Natural killer cell treated with Interleukin-12 subunit alpha and Interleukin-12 subunit beta and Interleukin-15 and Interleukin-18, amount 100 ng/mL, for 72 hours (primary cell): ENCODE measurements around the gene ERRFI1. TPM values are rescaled to one million over a fixed set of nuclear protein-coding genes. Genes with fewer than 3 reads are reported as not detected.
A peak's percentile ranks its signal among the peaks of the same experiment; 100 is the strongest.
"Not testable (repeated sequence)": the region's sequence is repeated elsewhere in the genome, so short reads cannot be mapped to it uniquely, and the experiment has no call there.

Experiments
- ATAC-seq, 2 donors: fragments of 150-1000 bp; cut with Tn5 transposase in 1 of 2; sonication (Bioruptor Pico), chemical (Tn5 transposase) in 1 of 2; 2 replicates each; pipeline ENCODE4 v1.10.0; 2021
- DNase-seq: peaks from one replicate; pipeline ENCODE4 v3.0.0; 2022; ENCODE audit warnings: low spot score
- H3K27ac Mint-ChIP-seq, 2 donors: 1 replicate in 1 of 2; 2 replicates in 1 of 2; pipeline ENCODE4 v1.8.0; 2022; ENCODE audit warnings: mixed read lengths in 2 of 2, mild to moderate bottlenecking in 1 of 2, moderate library complexity in 1 of 2
- H3K27me3 Mint-ChIP-seq, 2 donors: 1 replicate in 1 of 2; 2 replicates in 1 of 2; pipeline ENCODE4 v1.8.0; 2022; ENCODE audit warnings: mixed read lengths in 2 of 2
- H3K36me3 Mint-ChIP-seq: one replicate; pipeline ENCODE4 v1.8.0; 2022; ENCODE audit warnings: mixed read lengths
- H3K4me1 Mint-ChIP-seq, 2 donors: 1 replicate in 1 of 2; 2 replicates in 1 of 2; pipeline ENCODE4 v1.8.0; 2022; ENCODE audit warnings: low read depth in 2 of 2, mixed read lengths in 2 of 2, mild to moderate bottlenecking in 1 of 2
- H3K4me3 Mint-ChIP-seq: one replicate; pipeline ENCODE4 v1.8.0; 2022; ENCODE audit warnings: mixed read lengths
- H3K9me3 Mint-ChIP-seq: 2 replicates; pipeline ENCODE4 v1.8.0; 2022; ENCODE audit warnings: mixed read lengths
- total RNA-seq, 2 donors: library from RNA; stranded (reverse); gene quantifications; one replicate each; pipeline ENCODE4 v1.2.3, GENCODE V29; 2022

Gene ERRFI1
- total RNA-seq, 2 donors from 2014 or later = 3.5 to 6.3 TPM

- DNase-seq (no peak), ATAC-seq (no peak)
- Mint-ChIP-seq H3K36me3 (peaks cover 33% of the 10 kb centered on the region), H3K27me3 (no peaks in the 10 kb centered on the region), H3K9me3 (no peaks in the 10 kb centered on the region), H3K27ac (peak overlapping the region in 1 of 2 donors; percentile 79), H3K4me3 (no peak overlapping the region), H3K4me1 (peaks cover 8 to 9% of the 10 kb centered on the region in 2 donors)
Observed at GRCh38 chr1:7972285-7972684, 53.8 kb downstream of the ERRFI1 start.

DNA sequence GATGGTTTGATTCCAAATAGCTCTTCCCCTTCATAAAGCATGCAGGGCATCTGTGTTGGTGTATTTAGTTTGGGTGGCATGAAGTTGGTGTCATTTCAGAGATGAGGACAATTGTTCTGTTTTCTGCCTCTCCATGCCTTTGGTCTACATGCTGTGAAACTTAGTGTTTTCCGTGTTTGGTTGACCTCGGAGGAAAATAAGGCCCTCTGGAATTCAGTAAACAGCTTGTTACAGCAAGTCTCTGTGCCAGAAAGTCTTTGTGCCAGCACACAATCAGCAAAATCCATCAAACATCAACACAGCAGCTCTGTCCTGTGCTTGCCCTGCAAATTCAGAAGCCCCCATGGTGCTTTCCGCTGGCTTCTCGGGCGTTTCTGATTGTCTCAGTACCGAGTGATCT, 55.1 kb downstream of the ERRFI1 start:
- Mint-ChIP-seq H3K27ac (peak overlapping the region in 1 of 2 donors; percentile 59), H3K4me3 (no peak overlapping the region), H3K27me3 (no peaks in the 10 kb centered on the region), H3K36me3 (peaks cover 37% of the 10 kb centered on the region), H3K9me3 (no peaks in the 10 kb centered on the region), H3K4me1 (peaks cover 16 to 17% of the 10 kb centered on the region in 2 donors)
- ATAC-seq (no peak), DNase-seq (no peak)

GRCh38 chr1:7970246-7970645, 55.9 kb downstream of the ERRFI1 start:
- Mint-ChIP-seq H3K9me3 (no peaks in the 10 kb centered on the region), H3K27ac (peak overlapping the region in 1 of 2 donors; percentile 79), H3K27me3 (no peaks in the 10 kb centered on the region), H3K4me1 (peaks cover 16 to 18% of the 10 kb centered on the region in 2 donors), H3K36me3 (peaks cover 39% of the 10 kb centered on the region), H3K4me3 (no peak overlapping the region)
- no peak for ATAC-seq
- DNase-seq = no peak

DNA sequence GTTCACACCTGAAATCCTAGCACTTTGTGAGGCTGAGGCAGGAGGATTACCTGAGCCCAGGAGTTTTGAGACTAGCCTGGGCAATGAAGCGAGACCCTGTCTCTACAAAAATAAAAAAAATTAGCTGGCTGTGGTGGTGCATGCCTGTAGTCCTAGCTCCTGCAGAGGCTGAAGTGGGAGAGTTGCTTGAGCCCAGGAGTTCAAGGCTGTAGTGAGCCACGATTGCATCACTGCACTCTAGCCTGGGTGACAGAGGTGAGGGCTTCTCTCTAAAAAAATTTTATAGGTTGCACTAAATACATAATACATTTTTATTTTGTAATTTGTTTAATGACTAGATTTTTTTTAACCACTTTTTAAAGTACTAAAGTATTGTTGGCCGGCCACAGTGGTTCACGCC, 58.5 kb downstream of the ERRFI1 start:
- no peaks in the 10 kb centered on the region for H3K27me3 Mint-ChIP-seq
- ATAC-seq (no peak), DNase-seq (no peak)
- peaks cover 28 to 36% of the 10 kb centered on the region in 2 donors for H3K4me1 Mint-ChIP-seq
- peak overlapping the region; percentile 69 to 94 for H3K27ac Mint-ChIP-seq
- peaks cover 52% of the 10 kb centered on the region for H3K36me3 Mint-ChIP-seq
- H3K9me3 Mint-ChIP-seq = no peaks in the 10 kb centered on the region
- H3K4me3 Mint-ChIP-seq = peak overlapping the region; percentile 34

GRCh38 chr1:7967196-7967595, 58.9 kb downstream of the ERRFI1 start:
- Mint-ChIP-seq H3K9me3 (no peaks in the 10 kb centered on the region), H3K27ac (peak overlapping the region; percentile 69 to 94), H3K27me3 (no peaks in the 10 kb centered on the region), H3K36me3 (peaks cover 54% of the 10 kb centered on the region), H3K4me1 (peaks cover 31 to 39% of the 10 kb centered on the region in 2 donors), H3K4me3 (peak overlapping the region; percentile 34)
- ATAC-seq (no peak), DNase-seq (no peak)

- H3K27me3 Mint-ChIP-seq = no peaks in the 10 kb centered on the region
- H3K4me3 Mint-ChIP-seq = peak overlapping the region; percentile 99
- ATAC-seq (no peak), DNase-seq (no peak)
- no peaks in the 10 kb centered on the region for H3K9me3 Mint-ChIP-seq
- H3K4me1 Mint-ChIP-seq = peaks cover 35 to 48% of the 10 kb centered on the region in 2 donors
- peak overlapping the region; percentile 94 to 96 for H3K27ac Mint-ChIP-seq
- peaks cover 40% of the 10 kb centered on the region for H3K36me3 Mint-ChIP-seq
Observed at GRCh38 chr1:7964476-7964875, 61.6 kb downstream of the ERRFI1 start.

DNA sequence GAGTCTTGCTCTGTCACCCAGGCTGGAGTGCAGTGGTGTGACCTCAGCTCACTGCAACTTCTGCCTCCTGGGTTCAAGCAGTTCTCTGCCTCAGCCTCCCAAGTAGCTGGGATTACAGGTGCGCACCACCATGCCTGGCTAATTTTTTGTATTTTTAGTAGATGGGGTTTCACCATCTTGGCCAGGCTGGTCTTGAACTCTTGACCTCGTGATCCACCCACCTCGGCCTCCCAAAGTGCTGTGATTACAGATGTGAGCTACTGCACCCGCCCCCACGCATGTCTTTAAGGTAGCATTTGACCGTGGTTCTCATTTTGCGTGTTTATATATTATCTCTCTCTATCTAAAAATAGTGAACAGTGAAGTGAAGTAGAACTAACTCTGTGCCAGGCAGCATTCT, 62.3 kb downstream of the ERRFI1 start:
- not testable (repeated sequence) for H3K27me3 Mint-ChIP-seq, DNase-seq, ATAC-seq, H3K9me3 Mint-ChIP-seq
- peak overlapping the region; percentile 94 to 96 for H3K27ac Mint-ChIP-seq
- peaks cover 41 to 43% of the 10 kb centered on the region in 2 donors for H3K4me1 Mint-ChIP-seq
- peaks cover 35% of the 10 kb centered on the region for H3K36me3 Mint-ChIP-seq
- H3K4me3 Mint-ChIP-seq = peak overlapping the region; percentile 99

GRCh38 chr1:7963378-7963730, 62.8 kb downstream of the ERRFI1 start:
- Mint-ChIP-seq H3K36me3 (peaks cover 35% of the 10 kb centered on the region), H3K4me3 (peak overlapping the region; percentile 99), H3K4me1 (peaks cover 41 to 42% of the 10 kb centered on the region in 2 donors), H3K27ac (peak overlapping the region; percentile 94 to 96)
- not testable (repeated sequence) for H3K9me3 Mint-ChIP-seq, H3K27me3 Mint-ChIP-seq, ATAC-seq, DNase-seq

DNA sequence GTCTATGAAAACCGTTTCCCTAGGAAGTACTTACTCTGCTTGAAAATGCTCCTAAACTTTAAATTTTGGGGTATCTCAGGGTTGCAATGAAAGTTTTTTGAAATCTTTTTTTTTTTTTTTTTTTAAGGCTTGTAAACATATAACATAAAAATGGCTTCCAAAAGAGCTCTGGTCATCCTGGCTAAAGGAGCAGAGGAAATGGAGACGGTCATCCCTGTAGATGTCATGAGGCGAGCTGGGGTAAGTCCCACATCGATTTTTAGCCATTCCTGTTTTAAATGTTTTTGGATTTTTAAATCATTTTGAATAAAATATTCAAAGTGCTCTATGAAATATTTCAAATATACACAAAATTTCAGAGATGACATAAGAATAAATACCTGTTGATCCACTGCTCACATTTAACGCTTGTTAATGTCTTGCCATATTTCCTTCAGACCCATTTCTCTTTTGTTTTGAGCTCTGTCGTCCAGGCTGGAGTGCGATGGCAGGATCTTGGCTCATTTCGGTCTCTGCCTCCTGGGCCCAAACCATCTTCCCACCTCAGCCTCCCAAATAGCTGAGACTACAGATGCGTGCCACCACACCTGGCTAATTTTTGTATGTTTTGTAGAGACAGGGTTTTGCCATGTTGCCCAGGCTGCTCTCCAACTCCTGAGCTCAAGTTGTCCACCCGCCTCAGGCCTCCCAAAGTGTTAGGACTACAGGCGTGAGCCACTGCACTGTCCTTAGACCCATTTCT, 63.3 kb downstream of the ERRFI1 start:
- ATAC-seq = no peak
- Mint-ChIP-seq H3K27ac (peak overlapping the region; percentile 94 to 96), H3K4me3 (peak overlapping the region; percentile 99), H3K4me1 (peaks cover 41 to 42% of the 10 kb centered on the region in 2 donors), H3K36me3 (peaks cover 35% of the 10 kb centered on the region), H3K27me3 (no peaks in the 10 kb centered on the region), H3K9me3 (no peaks in the 10 kb centered on the region)
- no peak for DNase-seq

DNA sequence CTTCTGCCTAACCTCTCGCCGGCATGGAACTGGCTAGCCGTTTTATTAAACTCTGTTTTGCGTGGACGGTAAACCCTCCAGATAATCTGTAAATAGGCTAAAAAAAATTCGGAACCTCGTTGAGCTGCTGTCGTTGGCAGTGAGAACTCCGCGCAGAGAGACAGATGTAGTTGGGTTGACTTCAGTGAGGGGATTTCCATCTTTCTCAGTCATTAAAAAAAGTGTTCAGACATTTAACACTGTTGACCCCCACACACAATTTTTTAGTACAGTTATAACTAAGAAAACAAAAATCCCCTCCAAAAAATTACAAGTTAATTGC, 64.1 kb downstream of the ERRFI1 start:
- Mint-ChIP-seq H3K36me3 (peaks cover 32% of the 10 kb centered on the region), H3K9me3 (no peaks in the 10 kb centered on the region), H3K4me1 (peaks cover 37 to 41% of the 10 kb centered on the region in 2 donors), H3K4me3 (peak overlapping the region; percentile 99), H3K27me3 (no peaks in the 10 kb centered on the region), H3K27ac (peak overlapping the region; percentile 94 to 96)
- DNase-seq (no peak), ATAC-seq (peak; percentile 32 to 73)

Other genes starting within 250 kb of the ERRFI1 start
- 1 to 10 TPM; 1.6 to 3.7 TPM for gene PER3, start 242.0 kb downstream of the ERRFI1 start, total RNA-seq
- under 1 TPM; 0.70 to 0.78 TPM for gene UTS2, start 173.2 kb downstream of the ERRFI1 start, total RNA-seq
- gene TNFRSF9, start 85.5 kb downstream of the ERRFI1 start, total RNA-seq = 100 to 1,000 TPM; 126 to 462 TPM
- 100 to 1,000 TPM; 417 to 446 TPM for gene PARK7, start 64.6 kb downstream of the ERRFI1 start, total RNA-seq